COR-L47 (cell line): ENCODE data around the gene PTPN9.
"Not testable (repeated sequence)": the region's sequence is repeated elsewhere in the genome, so short reads cannot be mapped to it uniquely, and the experiment has no call there.

Experiments used
- DNase-seq: peaks from one replicate; lab custom pipeline; 2025; lab: John Stamatoyannopoulos, UW

PTPN9 gene

GRCh38 chr15:75578948-75579920 lies at the start of gene PTPN9:
Gene PTPN9, minus strand, starts transcription at chr15:75579315. Its CDS starts 539 bp downstream, at chr15:75578776.
- peak; percentile 86 for DNase-seq

- DNase-seq = peak; percentile 94
These were observed 46.6 kb upstream of the PTPN9 start, which contains the start of gene SNUPN for GRCh38 chr15:75625542-75626347. Gene SNUPN, minus strand, starts transcription at chr15:75625725. Its CDS starts 4,674 bp downstream, at chr15:75621051.

GRCh38 chr15:75622505-75622904 lies 43.4 kb upstream of the PTPN9 start:
- DNase-seq = no peak

- no peak for DNase-seq
These were observed 41.8 kb upstream of the PTPN9 start for GRCh38 chr15:75620841-75621391.

- DNase-seq = no peak
These were observed 41.1 kb upstream of the PTPN9 start for GRCh38 chr15:75620058-75620820.

GRCh38 chr15:75616766-75617165 lies 37.7 kb upstream of the PTPN9 start:
- DNase-seq = no peak

- no peak for DNase-seq
These were observed 27.9 kb upstream of the PTPN9 start for GRCh38 chr15:75606711-75607699.

GRCh38 chr15:75606026-75606425 lies 26.9 kb upstream of the PTPN9 start:
- DNase-seq = no peak

- DNase-seq = no peak
These were observed 20.3 kb upstream of the PTPN9 start for GRCh38 chr15:75599401-75599800.

GRCh38 chr15:75598361-75598760 lies 19.2 kb upstream of the PTPN9 start:
- no peak for DNase-seq

- no peak for DNase-seq
These were observed 18.7 kb upstream of the PTPN9 start for GRCh38 chr15:75597667-75598341.

GRCh38 chr15:75596703-75597345 lies 17.7 kb upstream of the PTPN9 start:
- no peak for DNase-seq

- no peak for DNase-seq
These were observed 15.2 kb upstream of the PTPN9 start for GRCh38 chr15:75594276-75594675.

GRCh38 chr15:75591655-75592364 lies 12.7 kb upstream of the PTPN9 start:
- DNase-seq = no peak

- no peak for DNase-seq
These were observed 11.1 kb upstream of the PTPN9 start for GRCh38 chr15:75590239-75590638.

GRCh38 chr15:75589071-75589470 lies 10.0 kb upstream of the PTPN9 start:
- DNase-seq = no peak

GRCh38 chr15:75586422-75586821 lies 7.3 kb upstream of the PTPN9 start:
- DNase-seq = not testable (repeated sequence)

GRCh38 chr15:75584121-75584520 lies 5.0 kb upstream of the PTPN9 start:
- no peak for DNase-seq

- no peak for DNase-seq
These were observed 4.6 kb upstream of the PTPN9 start for GRCh38 chr15:75583701-75584100.
